ENCODE results near the gene TBX2.

GRCh38 chr17:61405686-61406536 is 6.3 kb downstream of the TBX2 start:
- TF ChIP-seq CTCF (IDR thresholded peaks at IDR 0.05) (no peak), POLR2A (IDR thresholded peaks at IDR 0.05) (no peak)
